Stomach (tissue), 9 donors: ENCODE data around the gene MAST4. TPM values are rescaled to one million over a fixed set of nuclear protein-coding genes. Genes with fewer than 3 reads are reported as not detected.

ENCODE experiments used
- DNase-seq, 2 donors: peaks; one replicate each; pipeline versions ENCODE4 v3.0.0 to v3.0.0-alpha.2; 2013 to 2019
- H3K27ac ChIP-seq, 5 donors: fragments of 200-600 bp in 4 of 5; sonication (generic) in 4 of 5; one replicate each; pipeline ENCODE4 v1.5.1; 2013 to 2019; ENCODE audit warnings: mild to moderate bottlenecking in 1 of 5, moderate library complexity in 1 of 5
- H3K27me3 ChIP-seq, 3 donors: fragments of 200-600 bp; sonication (generic); one replicate each; pipeline ENCODE4 v1.5.1; 2017 to 2019; ENCODE audit warnings: mixed run types in 1 of 3
- H3K36me3 ChIP-seq, 4 donors: fragments of 200-600 bp; sonication (generic); 1 replicate in 3 of 4; 2 replicates in 1 of 4; pipeline ENCODE4 v1.5.1; 2016 to 2019
- H3K4me1 ChIP-seq, 4 donors: fragments of 200-600 bp; sonication (generic); one replicate each; pipeline ENCODE4 v1.5.1; 2016 to 2019
- H3K4me3 ChIP-seq, 4 donors: fragments of 200-600 bp; sonication (generic) in 3 of 4; one replicate each; pipeline ENCODE4 v1.5.1; 2016 to 2019; ENCODE audit warnings: mild to moderate bottlenecking in 1 of 4
- H3K9me3 ChIP-seq, 4 donors: fragments of 200-600 bp; sonication (generic); one replicate each; pipeline ENCODE4 v1.5.1; 2016 to 2019
- CTCF ChIP-seq, 7 experiments: fragments of 450-650 bp in 4 of 7; fragments of 200-600 bp in 3 of 7; sonication (generic) in 3 of 7; IDR thresholded peaks; one replicate each; pipeline ENCODE4 v1.5.1; 2016 to 2019; ENCODE audit warnings: antibody characterized with exemption in 7 of 7, control low read depth in 2 of 7, mild to moderate bottlenecking in 1 of 7
- EP300 ChIP-seq: sonication (generic); formaldehyde crosslinking; IDR thresholded peaks from one replicate; pipeline ENCODE4 v1.6.1; 2017; ENCODE audit warnings: antibody characterized with exemption
- POLR2A ChIP-seq, 4 donors: fragments of 450-650 bp; IDR thresholded peaks; one replicate each; pipeline ENCODE4 v1.6.1; 2016; ENCODE audit warnings: antibody characterized with exemption in 4 of 4, control low read depth in 2 of 4, mild to moderate bottlenecking in 1 of 4, moderate library complexity in 1 of 4
- POLR2AphosphoS5 ChIP-seq, 3 donors: sonication (generic); formaldehyde crosslinking; IDR thresholded peaks; one replicate each; pipeline ENCODE4 v1.6.1; 2016; ENCODE audit warnings: antibody characterized with exemption in 3 of 3
- WGBS, 5 donors: extraction: QIAGEN DNeasy Blood & Tissue Kit in 3 of 5; methylation state at CpG; one replicate each; pipeline versions ENCODE4 v1.1.5 to v1.1.7; 2013 to 2018; 5-methylcytosine and 5-hydroxymethylcytosine counted together
- intact Hi-C: fragments of 100-400 bp; cut with DNase I; formaldehyde crosslinking; loops from one replicate; pipeline ENCODE4 v1.15.1; 2023; ENCODE audit warnings: low total_unique reads
- polyA plus RNA-seq, 3 donors: library from polyadenylated mRNA; stranded (reverse); fragments of 200-250 nt; gene quantifications; one replicate each; pipeline ENCODE4 v1.2.3, GENCODE V29; 2013
- total RNA-seq, 5 donors: library from RNA; depleted of rRNA; stranded (reverse); fragments of >200 nt; gene quantifications; one replicate each; pipeline versions ENCODE4 v1.1.0 to v1.2.3, GENCODE V29; 2014 to 2016
- donor health status: healthy with polysubstance abuse.
- donor health status: Bipolar disorder and iron deficiency.
- donor health status: healthy.

Gene MAST4
- total and polyA plus RNA-seq, 8 donors: 1.5 to 52.5 (median 32.1) TPM

GRCh38 chr5:66647146-66647856 is 51.1 kb downstream of the MAST4 start:
- intact Hi-C loops: no loop called here
- H3K4me1 ChIP-seq: no peaks in the 10 kb centered on the region
- H3K27ac ChIP-seq: no peak overlapping the region
- WGBS, 5 donors: 62 to 83% (median 72%) methylated on average over 3 of the region's 3 CpGs
- no peak for DNase-seq
- no peak overlapping the region for H3K4me3 ChIP-seq
- no peaks in the 10 kb centered on the region for H3K9me3 ChIP-seq
- no peaks in the 10 kb centered on the region for H3K36me3 ChIP-seq
- no peaks in the 10 kb centered on the region for H3K27me3 ChIP-seq
- TF ChIP-seq POLR2AphosphoS5 (IDR thresholded peaks at IDR 0.05) (no peak), EP300 (no peak), CTCF (IDR thresholded peaks at IDR 0.05) (no peak), POLR2A (IDR thresholded peaks at IDR 0.05) (no peak)

GRCh38 chr5:66652818-66653217 is 56.6 kb downstream of the MAST4 start:
- no peak overlapping the region for H3K4me3 ChIP-seq
- intact Hi-C loops: no loop called here
- H3K4me1 ChIP-seq: no peaks in the 10 kb centered on the region
- no peaks in the 10 kb centered on the region for H3K36me3 ChIP-seq
- TF ChIP-seq POLR2A (IDR thresholded peaks at IDR 0.05): no peak
- no peak for TF ChIP-seq POLR2AphosphoS5 (IDR thresholded peaks at IDR 0.05)
- TF ChIP-seq EP300: no peak
- no peak for TF ChIP-seq CTCF (IDR thresholded peaks at IDR 0.05)
- no peaks in the 10 kb centered on the region for H3K27me3 ChIP-seq
- H3K27ac ChIP-seq: no peak overlapping the region
- no peaks in the 10 kb centered on the region for H3K9me3 ChIP-seq
- DNase-seq: no peak
- WGBS, 5 donors: 87 to 92% (median 88%) methylated on average over 3 of the region's 3 CpGs

- Histone ChIP-seq H3K27ac (no peak overlapping the region), H3K4me1 (no peaks in the 10 kb centered on the region), H3K4me3 (no peak overlapping the region), H3K27me3 (no peaks in the 10 kb centered on the region), H3K36me3 (no peaks in the 10 kb centered on the region), H3K9me3 (no peaks in the 10 kb centered on the region)
- TF ChIP-seq POLR2AphosphoS5 (IDR thresholded peaks at IDR 0.05): no peak
- TF ChIP-seq CTCF (IDR thresholded peaks at IDR 0.05): no peak
- no peak for TF ChIP-seq EP300
- TF ChIP-seq POLR2A (IDR thresholded peaks at IDR 0.05): no peak
- 79 to 86% (median 85%) methylated on average over 1 of the region's 1 CpG for WGBS, 5 donors
- intact Hi-C loops: no loop called here
- DNase-seq: no peak
These were observed 57.1 kb downstream of the MAST4 start for GRCh38 chr5:66653325-66653724.

- no peak overlapping the region for H3K4me3 ChIP-seq
- no peak for DNase-seq
- H3K27ac ChIP-seq: no peak overlapping the region
- intact Hi-C loops: no loop called here
- no peaks in the 10 kb centered on the region for H3K9me3 ChIP-seq
- WGBS, 5 donors: 24 to 69% (median 38%) methylated on average over 2 of the region's 2 CpGs
- no peaks in the 10 kb centered on the region for H3K27me3 ChIP-seq
- no peaks in the 10 kb centered on the region for H3K36me3 ChIP-seq
- TF ChIP-seq POLR2A (IDR thresholded peaks at IDR 0.05): no peak
- no peak for TF ChIP-seq EP300
- TF ChIP-seq CTCF (IDR thresholded peaks at IDR 0.05): no peak
- no peak for TF ChIP-seq POLR2AphosphoS5 (IDR thresholded peaks at IDR 0.05)
- H3K4me1 ChIP-seq: no peaks in the 10 kb centered on the region
These were observed 59.5 kb downstream of the MAST4 start for GRCh38 chr5:66655395-66656324.
